ENCODE measurements around the gene COG5. TPM values are rescaled to one million over a fixed set of nuclear protein-coding genes. Genes with fewer than 3 reads are reported as not detected.

COG5 gene
- polyA plus RNA-seq, 10 donors, result 23.9 to 36.5 (median 28.1) TPM

- no peak for DNase-seq
These were observed 99.0 kb downstream of the COG5 start for GRCh38 chr7:107464666-107465226.

DNA sequence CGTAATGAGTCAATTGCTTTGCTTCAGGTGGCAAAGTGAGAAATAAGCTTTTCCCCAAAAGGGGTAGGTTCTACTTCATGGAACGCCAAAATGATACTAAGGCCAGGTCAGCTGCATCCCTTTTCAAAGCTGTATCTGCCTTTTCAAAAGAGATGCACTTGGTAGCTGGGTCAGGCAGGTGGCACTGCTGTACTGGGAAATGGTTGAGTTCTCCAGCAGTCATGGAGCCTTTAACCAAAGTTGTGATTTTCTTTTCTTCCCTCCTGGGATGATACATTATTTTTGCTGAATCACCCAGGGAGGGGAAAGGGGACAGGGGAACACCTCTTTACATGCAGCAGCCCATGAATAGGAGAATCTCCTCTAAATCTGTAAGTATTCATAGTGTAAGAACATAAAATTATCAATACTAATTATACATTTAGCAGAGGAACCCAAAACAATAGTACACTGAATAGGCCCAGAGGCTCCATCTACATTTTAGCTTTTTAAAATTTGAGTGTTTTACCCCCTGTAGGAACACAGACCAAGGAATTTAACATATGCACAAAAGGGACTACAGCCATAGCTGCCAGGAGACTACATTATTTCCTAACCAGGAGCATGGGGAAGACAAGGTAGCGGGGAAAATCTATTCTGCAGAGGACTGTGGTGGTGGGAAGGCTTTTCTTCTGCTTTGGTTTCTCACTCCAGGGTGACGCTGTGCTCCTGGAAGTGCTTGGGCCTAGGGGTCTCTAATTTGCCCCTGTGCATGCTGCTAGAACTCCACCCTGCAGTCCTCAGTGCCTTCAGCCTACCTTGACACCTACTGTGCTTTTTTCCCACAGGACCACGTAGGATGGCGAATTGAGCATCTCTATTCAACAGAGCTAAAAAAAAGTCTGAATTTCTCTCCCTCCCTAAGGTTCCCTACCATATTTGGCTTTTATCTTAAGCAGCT is 100.3 kb downstream of the COG5 start:
- peak; percentile 43 to 67 (median 47) for DNase-seq

- DNase-seq, result no peak
These were observed 101.7 kb downstream of the COG5 start for GRCh38 chr7:107461938-107462533.

DNA sequence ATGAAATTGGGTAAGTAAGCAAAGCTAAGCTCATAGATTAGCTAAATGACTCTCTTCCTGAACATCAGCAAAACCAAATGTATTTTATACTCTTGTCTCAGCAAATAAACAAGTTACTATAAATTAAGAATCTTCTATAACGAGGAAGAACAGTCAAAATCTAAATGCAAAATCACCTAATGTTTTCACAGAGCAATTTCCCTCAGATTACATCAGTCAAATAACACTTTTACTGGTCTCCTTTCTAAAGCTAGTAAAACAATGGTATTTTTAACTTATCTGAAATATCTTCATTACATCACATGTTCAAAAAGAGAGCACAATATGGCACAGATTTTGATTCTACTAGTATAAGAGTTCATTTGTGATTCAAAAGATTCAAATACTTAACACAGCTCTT is 110.3 kb downstream of the COG5 start:
- no peak for DNase-seq

DNA sequence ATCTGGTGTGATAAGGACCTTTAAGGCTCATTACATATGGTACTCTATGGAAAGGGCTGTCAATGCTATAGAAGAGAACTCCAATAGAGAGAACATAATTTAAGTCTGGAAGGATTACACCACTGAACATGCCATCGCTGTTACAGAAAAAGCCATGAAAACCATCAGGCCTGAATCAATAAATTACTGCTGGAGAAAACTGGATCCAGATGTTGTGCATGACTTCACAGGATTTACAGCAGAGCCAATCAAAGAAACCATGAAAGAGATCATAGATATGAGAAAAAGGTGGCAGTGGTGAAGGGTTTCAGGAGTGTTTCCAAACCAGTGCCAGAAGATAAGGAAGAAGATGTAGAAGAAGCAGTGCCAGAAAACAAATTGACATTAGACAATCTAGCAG is 112.8 kb downstream of the COG5 start:
- DNase-seq, result no peak

GRCh38 chr7:107446988-107447387 is 116.7 kb downstream of the COG5 start:
- DNase-seq, result no peak

DNA sequence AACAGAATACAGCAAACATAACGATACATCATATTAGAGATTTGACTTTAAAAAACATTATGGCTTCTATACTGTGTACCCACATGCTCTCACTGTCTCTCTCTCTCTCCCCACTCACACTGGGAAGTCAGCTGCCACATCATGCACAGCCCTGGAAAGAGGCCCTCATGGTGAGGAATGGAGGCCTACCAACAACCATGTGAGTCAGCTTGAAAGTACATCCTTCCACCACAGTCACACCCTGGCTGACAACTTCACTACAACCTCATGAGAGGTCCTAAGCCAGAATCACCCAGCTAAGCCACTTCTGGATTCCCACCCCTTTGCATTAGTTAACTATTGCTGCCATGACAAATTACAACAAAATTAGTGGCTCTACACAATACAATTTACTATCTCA is 117.2 kb downstream of the COG5 start:
- DNase-seq, result peak in 1 of 3 donors; percentile 13

DNA sequence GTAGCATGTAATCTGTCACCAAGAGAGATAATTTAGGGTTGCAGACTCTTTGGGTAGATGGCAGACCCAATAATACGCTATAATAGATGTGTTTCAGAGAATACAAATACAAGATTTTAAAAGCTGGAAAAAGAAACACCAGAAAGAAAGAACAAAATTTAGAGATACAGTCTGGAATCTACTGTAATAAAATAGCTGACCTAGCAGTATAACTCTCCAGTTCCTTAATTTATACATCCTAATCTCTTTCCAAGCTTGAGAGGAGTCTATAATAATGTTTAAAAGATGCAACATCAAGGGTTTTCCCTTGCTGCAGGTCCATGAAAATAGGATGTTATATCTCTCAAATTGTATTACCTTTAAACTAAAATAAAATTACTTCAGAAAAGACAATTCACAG is 121.0 kb downstream of the COG5 start:
- no peak for DNase-seq

- no peak for DNase-seq
These were observed 121.9 kb downstream of the COG5 start for GRCh38 chr7:107441581-107442422.

- no peak for DNase-seq
These were observed 124.7 kb downstream of the COG5 start for GRCh38 chr7:107439025-107439424.

- DNase-seq, result no peak
These were observed 128.0 kb downstream of the COG5 start for GRCh38 chr7:107435749-107436148.

DNA sequence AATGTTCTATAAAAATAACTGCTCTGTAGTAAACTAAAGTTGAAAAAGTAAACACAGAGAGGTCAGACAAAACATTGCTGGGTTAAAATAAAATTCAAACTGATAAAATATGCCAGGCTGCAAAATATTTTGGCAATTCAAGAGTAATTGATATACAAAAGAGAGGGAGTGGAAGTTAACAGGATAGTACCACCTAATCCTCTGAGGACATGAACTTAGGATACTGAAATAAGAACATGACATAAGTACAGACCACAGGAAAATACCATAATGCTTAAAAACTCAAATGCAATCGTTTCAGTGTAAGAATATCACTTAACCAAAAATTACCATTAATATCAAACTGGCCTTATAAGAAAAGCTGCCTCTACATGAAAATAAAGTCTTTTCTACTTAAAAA is 131.5 kb downstream of the COG5 start:
- no peak for DNase-seq

- no peak for DNase-seq
These were observed 133.7 kb downstream of the COG5 start for GRCh38 chr7:107430057-107430456.

DNA sequence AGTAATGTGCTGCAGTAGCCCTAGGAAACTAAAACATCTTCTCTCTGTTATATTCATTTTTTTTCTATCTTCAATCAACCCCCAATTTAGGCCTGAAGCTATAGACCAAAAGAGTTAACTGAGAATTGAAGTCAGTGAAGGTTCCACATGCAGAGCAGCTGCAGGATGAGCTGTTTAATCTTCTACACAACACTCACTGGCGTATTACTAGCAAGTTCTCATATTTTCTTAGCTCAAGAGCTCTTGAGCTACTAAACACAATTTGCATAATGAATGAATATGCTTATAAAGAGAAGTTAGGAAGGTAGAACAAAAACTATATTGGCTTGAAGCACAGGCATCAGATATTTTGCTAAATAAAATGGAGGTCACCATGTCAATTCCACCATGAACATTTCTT is 135.1 kb downstream of the COG5 start:
- DNase-seq, result no peak

- DNase-seq, result no peak
These were observed 136.3 kb downstream of the COG5 start for GRCh38 chr7:107427462-107427861.

GRCh38 chr7:107414198-107414597 is 149.5 kb downstream of the COG5 start:
- no peak for DNase-seq

GRCh38 chr7:107408349-107408748 is 155.4 kb downstream of the COG5 start:
- DNase-seq, result no peak

GRCh38 chr7:107405559-107405958 is 158.2 kb downstream of the COG5 start:
- no peak for DNase-seq

DNA sequence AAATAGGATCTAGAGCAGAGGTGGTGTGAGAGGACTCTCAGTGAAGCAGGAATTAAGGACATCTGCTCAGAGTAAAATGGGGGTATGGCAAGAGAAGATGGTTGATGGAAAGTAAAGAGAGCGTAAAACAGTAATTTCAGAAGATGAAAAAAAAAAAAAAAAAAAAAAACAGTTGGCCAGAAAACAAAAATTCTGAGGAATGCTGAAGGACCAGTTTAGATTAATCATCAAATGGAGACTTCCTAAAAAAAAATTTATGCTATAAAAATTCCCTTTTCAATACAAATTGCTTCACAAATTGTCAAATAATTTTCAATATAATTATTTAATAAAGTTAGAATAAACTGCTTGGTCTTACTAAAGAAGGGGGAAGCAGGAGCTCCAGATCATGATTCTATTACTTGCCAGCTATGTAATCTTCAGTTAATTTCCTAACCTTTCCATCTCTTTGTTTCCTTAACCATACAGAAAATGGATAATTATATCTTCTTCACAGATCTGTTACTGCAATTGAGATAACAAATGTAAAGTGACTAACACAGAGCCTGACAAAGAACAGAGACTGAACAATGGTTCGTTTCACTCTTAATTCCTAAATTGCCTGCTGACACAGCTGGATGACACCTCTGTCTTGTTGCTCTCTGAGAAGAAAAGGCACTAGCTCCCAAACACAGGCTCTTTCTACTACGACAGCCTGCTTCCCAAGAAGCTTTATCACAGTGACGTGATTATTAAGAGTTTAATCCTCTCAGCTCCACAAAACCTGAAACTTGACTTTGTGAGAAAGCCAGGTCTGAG is 158.8 kb downstream of the COG5 start:
- DNase-seq, result no peak

DNA sequence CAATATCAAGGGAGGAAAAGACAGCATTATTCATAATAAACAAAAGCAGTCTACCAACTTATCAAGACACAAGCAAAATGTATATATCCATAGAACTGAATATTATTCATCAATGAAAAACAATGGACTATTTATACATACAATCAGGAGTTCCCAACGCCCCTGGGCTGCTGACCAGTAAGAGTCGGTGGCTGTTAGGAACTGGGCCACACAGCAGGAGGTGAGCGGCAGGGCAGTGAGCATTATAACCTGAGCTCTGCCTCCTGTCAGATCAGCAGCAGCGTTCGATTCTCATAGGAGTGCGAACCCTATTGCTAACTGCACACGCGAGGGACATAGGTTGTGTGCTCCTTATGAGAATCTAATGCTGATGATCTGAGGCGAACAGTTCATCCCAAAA is 165.6 kb downstream of the COG5 start:
- DNase-seq, result no peak

- no peak for DNase-seq
These were observed 166.7 kb downstream of the COG5 start for GRCh38 chr7:107396990-107397389.

Measured in muscle of back (tissue), 11 donors.